ENCODE data around the gene DUSP3. TPM values are rescaled to one million over a fixed set of nuclear protein-coding genes. Genes with fewer than 3 reads are reported as not detected.

DUSP3 gene
- total RNA-seq, 1 donor from 2014 or later, result 39.7 TPM

Other genes with a start within 250 kb of the DUSP3 start
- gene ETV4, start 232.6 kb downstream of the DUSP3 start, total RNA-seq, result 1.6 TPM
- gene MEOX1, start 117.1 kb downstream of the DUSP3 start, total RNA-seq, result 12.5 TPM
- gene SOST, start 20.2 kb downstream of the DUSP3 start, total RNA-seq, result not detected
- gene CFAP97D1, start 1.5 kb upstream of the DUSP3 start, total RNA-seq, result not detected
- gene MPP3, start 54.2 kb upstream of the DUSP3 start, total RNA-seq, result 4.2 TPM
- 1.6 TPM for gene CD300LG, start 68.2 kb upstream of the DUSP3 start, total RNA-seq
- 1.0 TPM for gene MPP2, start 128.6 kb upstream of the DUSP3 start, total RNA-seq
- not detected for gene PPY, start 163.5 kb upstream of the DUSP3 start, total RNA-seq
- gene PYY, start 175.0 kb upstream of the DUSP3 start, total RNA-seq, result not detected
- gene NAGS, start 225.6 kb upstream of the DUSP3 start, total RNA-seq, result under 0.01 TPM
- 67.3 TPM for gene TMEM101, start 236.0 kb upstream of the DUSP3 start, total RNA-seq